ENCODE results near the gene DDI2. TPM values are rescaled to one million over a fixed set of nuclear protein-coding genes. Genes with fewer than 3 reads are reported as not detected.
A peak's percentile ranks its signal among the peaks of the same experiment; 100 is the strongest.

DDI2 gene
- total and polyA plus RNA-seq, 9 of the 15 experiments (the other 6 are each of a cell fraction or from before 2014, with no cell fraction given) = 6.5 to 48.4 (median 21.2) TPM

- Histone ChIP-seq H3K36me3 (ENCODE audit: control insufficient read depth, insufficient read depth, low read length) (peaks cover 58% of the 10 kb centered on the region), H3K79me2 (ENCODE audit: control insufficient read depth, insufficient read depth, low read length) (peaks cover 100% of the 10 kb centered on the region), H3K9me1 (ENCODE audit: control insufficient read depth, insufficient read depth, low read length) (no peaks in the 10 kb centered on the region), H3K9me3 (replicated peaks; ENCODE audit: control insufficient read depth, insufficient read depth, low read depth, low read length) (no peaks in the 10 kb centered on the region), H3K4me3 (no peak overlapping the region), H3K4me2 (ENCODE audit: insufficient read depth, low read length) (peak overlapping the region; percentile 40), H3K4me1 (replicated peaks in 1 of 2; ENCODE audit: control insufficient read depth in 2 of 2, insufficient read depth in 2 of 2, low read length in 2 of 2) (peaks cover 26 to 65% of the 10 kb centered on the region in 2 experiments), H3K9ac (ENCODE audit: insufficient read depth in 1 of 2, low read depth in 2 of 2, low read length in 2 of 2) (peak overlapping the region in 1 of 2 experiments; percentile 31; a peak in 2 of 4 replicates), H2AFZ (ENCODE audit: low read depth, low read length) (no peak overlapping the region), H3K27me3 (ENCODE audit: control insufficient read depth in 2 of 2, insufficient read depth in 2 of 2, low read length in 2 of 2) (no peaks in the 10 kb centered on the region), H4K20me1 (replicated peaks; ENCODE audit: control insufficient read depth, insufficient read depth, low read length) (peaks cover 6% of the 10 kb centered on the region; the same call in 1 of the 2 replicates), H3K27ac (ENCODE audit: extremely low read depth, low read depth, low read length) (peak overlapping the region; percentile 45; the same call in 2 of the 3 replicates)
- in situ Hi-C loops (cut with MboI) = no loop called here
- FAIRE-seq = no peak
- no TSS peak for BruUV-seq (replicated peaks)
- WGBS (ENCODE audit: insufficient coverage, low coverage, missing lambda C conversion rate) = 41% methylated on average over 7 of the region's 7 CpGs
- peak; percentile 3; the same call in 1 of the 3 replicates for ATAC-seq
- intact Hi-C loops (cut with micrococcal nuclease) = loop anchor here (5.0 kb wide), 1 partner anchor 81 kb away; no protein-coding TSS in a partner anchor
- peak in 2 of 4 experiments; percentile 31 to 46 for DNase-seq (ENCODE audit: extremely low read depth in 1 of 4, low spot score in 3 of 4)
- POLR2A ChIA-PET = interaction anchor here (0.9 kb wide), 1 partner anchor 12 kb away, joined by 4 read pairs; no protein-coding TSS in a partner anchor
- CTCF ChIA-PET (ENCODE audit: low intra/inter-chr PET ratio) = interaction anchor here (0.6 kb wide), 2 partner anchors 28 to 191 kb away, joined by 3 read pairs; no protein-coding TSS in a partner anchor
- TF ChIP-seq CTCF (IDR thresholded peaks at IDR 0.05 in 2 of 3, conservative IDR thresholded peaks at IDR 0.05 in 1 of 3; ENCODE audit: insufficient read depth in 2 of 3, low read depth in 1 of 3, low read length in 3 of 3) = peak in 2 of 3 experiments; percentile 4 to 31; a peak in 2 of 6 replicates
- TF ChIP-seq L3MBTL2 (IDR thresholded peaks at IDR 0.05) = peak; percentile 91
- TF ChIP-seq ELF1 (tag; IDR thresholded peaks at IDR 0.05) = no peak
- TF ChIP-seq CEBPZ (IDR thresholded peaks at IDR 0.05; ENCODE audit: borderline replicate concordance, low read depth, low read length) = no peak
- no peak for TF ChIP-seq ZNF143 (CRISPR knock-in tag; IDR thresholded peaks at IDR 0.05)
- TF ChIP-seq RAD51 (IDR thresholded peaks at IDR 0.05; ENCODE audit: borderline replicate concordance, low read depth) = no peak
- TF ChIP-seq ZNF699 (CRISPR knock-in tag; IDR thresholded peaks at IDR 0.05; ENCODE audit: insufficient replicate concordance) = no peak
- peak; percentile 80 for TF ChIP-seq ZNF592 (IDR thresholded peaks at IDR 0.05)
- 0 out of 2 replicates have a peak, but pooled peaks have one; percentile 10 for TF ChIP-seq CEBPG (CRISPR knock-in tag; IDR thresholded peaks at IDR 0.05)
- TF ChIP-seq CEBPG (tag; conservative IDR thresholded peaks at IDR 0.05 in 1 of 2, IDR thresholded peaks at IDR 0.05 in 1 of 2) = peak in 1 of 2 experiments; percentile 31; a peak in 1 of 4 replicates
Measured at GRCh38 chr1:15622712-15623373, 5.6 kb downstream of the DDI2 start.
